ENCODE results near the gene DNAL4.

The DNAL4 gene

GRCh38 chr22:38755155-38755910 lies 38.6 kb downstream of the DNAL4 start:
- Histone ChIP-seq H3K4me1 (ENCODE audit: insufficient read depth, low read length) (peaks cover 53% of the 10 kb centered on the region), H3K79me2 (ENCODE audit: insufficient read depth, low read length) (peaks cover 44% of the 10 kb centered on the region), H3K36me3 (ENCODE audit: insufficient read depth, low read length) (peaks cover 42% of the 10 kb centered on the region), H3K27ac (ENCODE audit: low read length) (peak overlapping the region; percentile 80), H3K4me2 (ENCODE audit: insufficient read depth, low read length) (peak overlapping the region; percentile 91), H3K4me3 (ENCODE audit: low read depth in 1 of 2, low read length in 2 of 2) (peak overlapping the region; percentile 80 to 97), H3K27me3 (ENCODE audit: insufficient read depth, low read length, poor library complexity) (no peaks in the 10 kb centered on the region), H3K9ac (ENCODE audit: low read depth, low read length) (peak overlapping the region; percentile 83), H3K9me3 (ENCODE audit: insufficient read depth, low read length, severe bottlenecking) (no peaks in the 10 kb centered on the region), H2AFZ (ENCODE audit: low read depth, low read length) (peak overlapping the region; percentile 75), H4K20me1 (ENCODE audit: insufficient read depth, low read length) (peaks cover 43% of the 10 kb centered on the region)
- TF ChIP-seq CTCF (IDR thresholded peaks at IDR 0.05; ENCODE audit: borderline replicate concordance, extremely low read depth, low read length, poor library complexity, severe bottlenecking) (no peak), EZH2 (IDR thresholded peaks at IDR 0.05; ENCODE audit: borderline replicate concordance, low read depth, low read length, severe bottlenecking) (no peak)
- DNase-seq (peak; percentile 51), ATAC-seq (ENCODE audit: insufficient read depth, low read depth) (peak; percentile 25; the same call in 2 of the 3 replicates)

GRCh38 chr22:38754751-38755154 lies 39.2 kb downstream of the DNAL4 start:
- peaks cover 44% of the 10 kb centered on the region for H3K79me2 ChIP-seq (ENCODE audit: insufficient read depth, low read length)
- no peaks in the 10 kb centered on the region for H3K27me3 ChIP-seq (ENCODE audit: insufficient read depth, low read length, poor library complexity)
- peaks cover 43% of the 10 kb centered on the region for H4K20me1 ChIP-seq (ENCODE audit: insufficient read depth, low read length)
- ATAC-seq (ENCODE audit: insufficient read depth, low read depth) = peak; percentile 32
- peaks cover 53% of the 10 kb centered on the region for H3K4me1 ChIP-seq (ENCODE audit: insufficient read depth, low read length)
- no peaks in the 10 kb centered on the region for H3K9me3 ChIP-seq (ENCODE audit: insufficient read depth, low read length, severe bottlenecking)
- peak; percentile 52 for DNase-seq
- H3K4me2 ChIP-seq (ENCODE audit: insufficient read depth, low read length) = peak overlapping the region; percentile 91
- H2AFZ ChIP-seq (ENCODE audit: low read depth, low read length) = peak overlapping the region; percentile 75
- H3K4me3 ChIP-seq (ENCODE audit: low read depth in 1 of 2, low read length in 2 of 2) = peak overlapping the region; percentile 80 to 97
- peaks cover 48% of the 10 kb centered on the region for H3K36me3 ChIP-seq (ENCODE audit: insufficient read depth, low read length)
- H3K27ac ChIP-seq (ENCODE audit: low read length) = peak overlapping the region; percentile 80
- H3K9ac ChIP-seq (ENCODE audit: low read depth, low read length) = peak overlapping the region; percentile 83
- no peak for TF ChIP-seq EZH2 (IDR thresholded peaks at IDR 0.05; ENCODE audit: borderline replicate concordance, low read depth, low read length, severe bottlenecking)
- TF ChIP-seq CTCF (IDR thresholded peaks at IDR 0.05; ENCODE audit: borderline replicate concordance, extremely low read depth, low read length, poor library complexity, severe bottlenecking) = no peak

DNA sequence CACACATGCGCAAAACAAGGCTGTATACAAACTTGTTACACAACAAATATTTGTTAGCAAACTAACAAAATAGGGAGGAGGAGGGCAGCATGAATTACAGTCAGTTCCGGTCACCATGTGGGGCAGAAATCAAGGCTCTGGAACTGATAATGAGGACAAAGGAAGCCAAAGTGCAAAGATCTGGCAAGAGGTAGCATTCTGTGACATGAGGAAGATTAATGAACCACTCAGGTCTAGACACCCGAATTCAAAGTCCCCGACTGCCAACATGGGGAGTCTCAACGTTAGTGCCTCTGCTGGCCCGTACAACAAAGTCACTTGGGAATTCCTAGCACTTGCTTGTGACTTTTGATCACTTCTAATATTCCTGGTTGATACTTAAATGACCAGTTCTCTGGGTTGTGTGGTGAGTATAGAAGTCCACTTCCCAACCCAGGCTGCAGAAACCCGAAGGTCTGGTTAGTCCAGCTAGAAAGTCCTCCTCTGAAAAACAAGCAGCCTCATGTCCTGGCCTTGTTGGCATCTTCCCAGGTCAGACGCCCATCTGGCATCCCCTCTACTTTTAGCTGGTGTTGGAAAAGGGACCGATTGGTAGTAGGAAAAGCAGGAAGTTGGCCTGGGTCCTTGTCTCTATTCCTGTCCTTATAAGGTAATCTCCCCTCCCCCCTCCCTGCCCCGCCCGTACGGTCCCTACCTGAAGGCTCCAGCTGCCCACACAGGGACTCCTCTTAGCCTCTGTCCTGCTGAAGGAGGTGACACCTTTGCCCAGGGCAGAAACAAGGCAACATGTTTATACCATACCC lies 39.8 kb downstream of the DNAL4 start:
- peaks cover 53% of the 10 kb centered on the region for H3K4me1 ChIP-seq (ENCODE audit: insufficient read depth, low read length)
- peak overlapping the region; percentile 91 for H3K4me2 ChIP-seq (ENCODE audit: insufficient read depth, low read length)
- peak overlapping the region; percentile 80 to 97; a peak in 3 of 4 replicates for H3K4me3 ChIP-seq (ENCODE audit: low read depth in 1 of 2, low read length in 2 of 2)
- H3K9me3 ChIP-seq (ENCODE audit: insufficient read depth, low read length, severe bottlenecking) = no peaks in the 10 kb centered on the region
- H4K20me1 ChIP-seq (ENCODE audit: insufficient read depth, low read length) = peaks cover 43% of the 10 kb centered on the region
- peak overlapping the region; percentile 80 for H3K27ac ChIP-seq (ENCODE audit: low read length)
- H3K9ac ChIP-seq (ENCODE audit: low read depth, low read length) = peak overlapping the region; percentile 83
- peaks cover 54% of the 10 kb centered on the region for H3K36me3 ChIP-seq (ENCODE audit: insufficient read depth, low read length)
- H3K27me3 ChIP-seq (ENCODE audit: insufficient read depth, low read length, poor library complexity) = no peaks in the 10 kb centered on the region
- TF ChIP-seq CTCF (IDR thresholded peaks at IDR 0.05; ENCODE audit: borderline replicate concordance, extremely low read depth, low read length, poor library complexity, severe bottlenecking) = no peak
- no peak for TF ChIP-seq EZH2 (IDR thresholded peaks at IDR 0.05; ENCODE audit: borderline replicate concordance, low read depth, low read length, severe bottlenecking)
- DNase-seq (no peak), ATAC-seq (ENCODE audit: insufficient read depth, low read depth) (no peak)
- H3K79me2 ChIP-seq (ENCODE audit: insufficient read depth, low read length) = peaks cover 44% of the 10 kb centered on the region
- H2AFZ ChIP-seq (ENCODE audit: low read depth, low read length) = no peak overlapping the region
